ENCODE data around the gene UPF1. TPM values are rescaled to one million over a fixed set of nuclear protein-coding genes. Genes with fewer than 3 reads are reported as not detected.

The UPF1 gene
- total RNA-seq, 1 donor = 36.6 TPM

DNA sequence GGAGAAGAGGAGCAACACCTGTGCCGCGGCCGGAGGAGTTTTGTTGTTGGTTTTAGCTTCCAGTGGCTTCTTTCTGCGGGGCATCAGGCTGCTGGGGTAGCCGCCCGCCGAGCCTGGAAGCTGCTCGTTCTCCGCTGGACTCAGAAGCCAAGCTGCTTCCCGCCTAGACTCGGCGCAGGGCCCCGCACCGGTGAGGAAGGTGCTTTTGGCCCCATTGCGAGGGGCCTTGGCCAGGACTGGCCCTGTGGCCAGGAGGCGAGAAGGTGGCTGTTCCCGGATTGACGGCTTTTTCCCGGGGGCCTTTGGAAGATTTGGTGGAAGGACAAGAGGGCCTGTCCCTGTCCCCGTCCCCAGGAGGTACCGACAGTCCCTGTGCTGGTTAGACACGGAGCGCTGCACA, 35.4 kb downstream of the UPF1 start:
- Histone ChIP-seq H3K27me3 (ENCODE audit: insufficient read depth, low read length) (no peaks in the 10 kb centered on the region), H4K20me1 (ENCODE audit: insufficient read depth, low read length) (peaks cover 42% of the 10 kb centered on the region), H3K4me2 (ENCODE audit: insufficient read depth, low read length) (no peak overlapping the region), H3K4me1 (ENCODE audit: insufficient read depth, low read length) (no peaks in the 10 kb centered on the region), H3K4me3 (ENCODE audit: insufficient read depth, low read length) (no peak overlapping the region), H3K36me3 (ENCODE audit: insufficient read depth, low read length) (peaks cover 55% of the 10 kb centered on the region), H3K79me2 (ENCODE audit: insufficient read depth, low read length) (no peaks in the 10 kb centered on the region), H2AFZ (ENCODE audit: low read length) (no peak overlapping the region), H3K27ac (ENCODE audit: low read depth, low read length) (no peak overlapping the region), H3K9me3 (ENCODE audit: low read depth, low read length) (no peaks in the 10 kb centered on the region)
- no peak for TF ChIP-seq CTCF (IDR thresholded peaks at IDR 0.05; ENCODE audit: extremely low read depth, low read depth, low read length)
- no peak for DNase-seq (ENCODE audit: insufficient read length, low spot score, missing footprints)

DNA sequence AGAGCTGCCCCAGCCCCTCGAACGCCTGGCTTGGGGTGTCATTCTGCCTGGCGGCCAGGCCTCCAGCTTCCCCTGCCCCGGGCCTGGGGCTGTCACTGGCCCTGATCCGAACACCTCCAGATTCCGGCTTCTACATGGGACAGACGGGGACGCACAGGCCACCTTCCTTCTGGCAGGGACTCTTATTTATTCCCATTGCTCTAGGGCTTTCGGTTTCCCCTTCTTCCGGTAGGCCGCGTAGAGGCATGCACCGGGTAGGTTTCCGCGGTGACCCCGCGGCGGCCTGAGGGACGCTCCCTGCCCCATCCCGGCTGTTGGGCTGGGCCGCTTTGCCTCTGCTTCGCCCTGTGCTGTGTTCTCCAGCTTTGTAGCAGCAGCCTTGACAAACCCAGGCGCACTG, 36.0 kb downstream of the UPF1 start:
- peaks cover 50% of the 10 kb centered on the region for H3K36me3 ChIP-seq (ENCODE audit: insufficient read depth, low read length)
- no peak overlapping the region for H3K4me3 ChIP-seq (ENCODE audit: insufficient read depth, low read length)
- no peaks in the 10 kb centered on the region for H3K27me3 ChIP-seq (ENCODE audit: insufficient read depth, low read length)
- TF ChIP-seq CTCF (IDR thresholded peaks at IDR 0.05; ENCODE audit: extremely low read depth, low read depth, low read length) = no peak
- H3K4me2 ChIP-seq (ENCODE audit: insufficient read depth, low read length) = no peak overlapping the region
- H4K20me1 ChIP-seq (ENCODE audit: insufficient read depth, low read length) = peaks cover 41% of the 10 kb centered on the region
- no peak overlapping the region for H2AFZ ChIP-seq (ENCODE audit: low read length)
- DNase-seq (ENCODE audit: insufficient read length, low spot score, missing footprints) = no peak
- no peaks in the 10 kb centered on the region for H3K79me2 ChIP-seq (ENCODE audit: insufficient read depth, low read length)
- no peaks in the 10 kb centered on the region for H3K4me1 ChIP-seq (ENCODE audit: insufficient read depth, low read length)
- H3K9me3 ChIP-seq (ENCODE audit: low read depth, low read length) = no peaks in the 10 kb centered on the region
- H3K27ac ChIP-seq (ENCODE audit: low read depth, low read length) = no peak overlapping the region

DNA sequence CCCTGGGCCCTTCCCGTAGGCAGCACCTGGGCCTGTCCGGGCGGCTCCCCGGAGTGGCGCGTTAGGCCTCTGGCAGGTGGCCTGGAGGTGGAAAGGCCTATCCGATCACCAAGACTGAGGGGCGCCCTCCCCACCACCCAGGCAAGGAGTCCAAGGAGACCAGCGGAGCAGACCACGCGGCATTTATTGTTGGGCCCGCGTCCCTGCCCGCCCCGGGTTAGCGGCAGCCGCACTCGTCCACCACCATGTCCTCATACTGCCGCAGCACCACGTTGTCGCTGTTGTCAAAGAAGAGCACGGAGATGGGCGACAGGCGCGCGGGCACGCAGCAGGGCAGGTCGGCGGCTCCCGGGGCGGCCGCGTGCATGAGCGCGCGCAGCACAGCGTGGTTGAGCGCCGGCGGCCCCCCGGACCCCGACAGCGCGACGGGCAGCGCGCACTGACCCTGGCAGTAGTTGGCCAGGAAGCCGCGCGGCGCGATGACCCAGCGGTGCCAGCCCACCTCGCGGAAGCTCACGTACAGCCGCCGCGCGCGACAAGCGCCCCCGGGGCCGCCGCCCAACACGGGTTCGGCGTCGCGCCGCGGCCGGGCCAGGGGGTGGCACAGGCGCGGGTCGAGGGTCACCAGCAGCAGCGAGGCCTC, 36.7 kb downstream of the UPF1 start:
- peaks cover 44% of the 10 kb centered on the region for H3K36me3 ChIP-seq (ENCODE audit: insufficient read depth, low read length)

More for the DNA sequence above, 36.7 kb downstream of the UPF1 start:
- no peak overlapping the region for H2AFZ ChIP-seq (ENCODE audit: low read length)
- no peak for DNase-seq (ENCODE audit: insufficient read length, low spot score, missing footprints)
- H3K4me1 ChIP-seq (ENCODE audit: insufficient read depth, low read length) = no peaks in the 10 kb centered on the region
- H4K20me1 ChIP-seq (ENCODE audit: insufficient read depth, low read length) = peaks cover 39% of the 10 kb centered on the region
- no peaks in the 10 kb centered on the region for H3K9me3 ChIP-seq (ENCODE audit: low read depth, low read length)
- H3K79me2 ChIP-seq (ENCODE audit: insufficient read depth, low read length) = no peaks in the 10 kb centered on the region
- no peak for TF ChIP-seq CTCF (IDR thresholded peaks at IDR 0.05; ENCODE audit: extremely low read depth, low read depth, low read length)
- no peaks in the 10 kb centered on the region for H3K27me3 ChIP-seq (ENCODE audit: insufficient read depth, low read length)
- H3K4me2 ChIP-seq (ENCODE audit: insufficient read depth, low read length) = no peak overlapping the region
- no peak overlapping the region for H3K27ac ChIP-seq (ENCODE audit: low read depth, low read length)
- H3K4me3 ChIP-seq (ENCODE audit: insufficient read depth, low read length) = no peak overlapping the region

Data from osteoblast (primary cell).